ENCODE measurements around the gene WDR64. TPM values are rescaled to one million over a fixed set of nuclear protein-coding genes. Genes with fewer than 3 reads are reported as not detected.

WDR64 gene
- total and polyA plus RNA-seq, 11 donors, result not detected

DNA sequence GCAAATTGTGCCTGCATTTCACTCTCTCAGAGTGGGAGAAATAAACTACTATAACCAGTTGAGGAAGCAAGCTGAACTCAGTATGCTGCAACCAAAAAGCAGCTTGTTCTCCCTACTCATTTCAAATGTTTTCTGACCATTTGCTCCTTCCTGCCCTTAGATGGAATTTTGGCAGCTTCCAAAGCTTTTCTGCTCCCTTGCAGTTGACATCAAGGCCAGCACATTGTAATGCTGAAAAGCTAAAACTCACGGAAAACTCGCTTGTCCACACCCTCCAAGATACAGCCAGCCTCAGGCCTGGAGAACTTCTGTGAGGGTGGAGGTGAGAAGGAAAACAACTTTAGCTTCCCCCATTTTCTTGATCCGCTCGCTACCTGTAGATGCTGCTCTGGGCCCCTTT lies 6.9 kb upstream of the WDR64 start:
- H3K36me3 ChIP-seq, result no peaks in the 10 kb centered on the region
- TF ChIP-seq, protein P1, sequence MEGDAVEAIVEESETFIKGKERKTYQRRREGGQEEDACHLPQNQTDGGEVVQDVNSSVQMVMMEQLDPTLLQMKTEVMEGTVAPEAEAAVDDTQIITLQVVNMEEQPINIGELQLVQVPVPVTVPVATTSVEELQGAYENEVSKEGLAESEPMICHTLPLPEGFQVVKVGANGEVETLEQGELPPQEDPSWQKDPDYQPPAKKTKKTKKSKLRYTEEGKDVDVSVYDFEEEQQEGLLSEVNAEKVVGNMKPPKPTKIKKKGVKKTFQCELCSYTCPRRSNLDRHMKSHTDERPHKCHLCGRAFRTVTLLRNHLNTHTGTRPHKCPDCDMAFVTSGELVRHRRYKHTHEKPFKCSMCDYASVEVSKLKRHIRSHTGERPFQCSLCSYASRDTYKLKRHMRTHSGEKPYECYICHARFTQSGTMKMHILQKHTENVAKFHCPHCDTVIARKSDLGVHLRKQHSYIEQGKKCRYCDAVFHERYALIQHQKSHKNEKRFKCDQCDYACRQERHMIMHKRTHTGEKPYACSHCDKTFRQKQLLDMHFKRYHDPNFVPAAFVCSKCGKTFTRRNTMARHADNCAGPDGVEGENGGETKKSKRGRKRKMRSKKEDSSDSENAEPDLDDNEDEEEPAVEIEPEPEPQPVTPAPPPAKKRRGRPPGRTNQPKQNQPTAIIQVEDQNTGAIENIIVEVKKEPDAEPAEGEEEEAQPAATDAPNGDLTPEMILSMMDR (IDR thresholded peaks at IDR 0.05), result no peak
- TF ChIP-seq POLR2A (IDR thresholded peaks at IDR 0.05), result no peak
- no peak overlapping the region for H3K27ac ChIP-seq
- peaks cover 0 to 6% (median 0%) of the 10 kb centered on the region in 12 donors for H3K4me1 ChIP-seq
- DNase-seq (no peak), ATAC-seq (no peak)
- H3K27me3 ChIP-seq, result no peaks in the 10 kb centered on the region
- peaks cover 0 to 23% (median 0%) of the 10 kb centered on the region in 12 donors for H3K9me3 ChIP-seq
- intact Hi-C loops (cut with DNase I), result no loop called here
- WGBS, 4 donors, result 66 to 85% (median 72%) methylated on average over 4 of the region's 4 CpGs
- no peak overlapping the region for H3K4me3 ChIP-seq

- no peak for DNase-seq
- Histone ChIP-seq H3K27ac (no peak overlapping the region), H3K9me3 (peaks cover 0 to 23% (median 0%) of the 10 kb centered on the region in 12 donors), H3K36me3 (no peaks in the 10 kb centered on the region), H3K4me1 (no peaks in the 10 kb centered on the region), H3K4me3 (no peak overlapping the region), H3K27me3 (peaks cover 0 to 4% (median 0%) of the 10 kb centered on the region in 9 donors)
- 73 to 83% (median 81%) methylated on average over 7 of the region's 7 CpGs for WGBS, 4 donors
- ATAC-seq, result no peak
- TF ChIP-seq, protein P1 (IDR thresholded peaks at IDR 0.05), result no peak
- no peak for TF ChIP-seq POLR2A (IDR thresholded peaks at IDR 0.05)
- intact Hi-C loops (cut with DNase I), result no loop called here
Observed at GRCh38 chr1:241646201-241646600, 5.9 kb upstream of the WDR64 start.

GRCh38 chr1:241647658-241648057 lies 4.4 kb upstream of the WDR64 start:
- H3K27ac ChIP-seq, result no peak overlapping the region
- DNase-seq (no peak), ATAC-seq (no peak)
- TF ChIP-seq POLR2A (IDR thresholded peaks at IDR 0.05), result no peak
- TF ChIP-seq, protein P1 (IDR thresholded peaks at IDR 0.05), result no peak
- no peaks in the 10 kb centered on the region for H3K4me1 ChIP-seq
- H3K27me3 ChIP-seq, result peaks cover 0 to 4% (median 0%) of the 10 kb centered on the region in 9 donors
- H3K4me3 ChIP-seq, result no peak overlapping the region
- H3K36me3 ChIP-seq, result no peaks in the 10 kb centered on the region
- H3K9me3 ChIP-seq, result peaks cover 0 to 11% (median 0%) of the 10 kb centered on the region in 12 donors
- 74 to 95% (median 86%) methylated on average over 1 of the region's 1 CpG for WGBS, 4 donors
- intact Hi-C loops (cut with DNase I), result no loop called here

DNA sequence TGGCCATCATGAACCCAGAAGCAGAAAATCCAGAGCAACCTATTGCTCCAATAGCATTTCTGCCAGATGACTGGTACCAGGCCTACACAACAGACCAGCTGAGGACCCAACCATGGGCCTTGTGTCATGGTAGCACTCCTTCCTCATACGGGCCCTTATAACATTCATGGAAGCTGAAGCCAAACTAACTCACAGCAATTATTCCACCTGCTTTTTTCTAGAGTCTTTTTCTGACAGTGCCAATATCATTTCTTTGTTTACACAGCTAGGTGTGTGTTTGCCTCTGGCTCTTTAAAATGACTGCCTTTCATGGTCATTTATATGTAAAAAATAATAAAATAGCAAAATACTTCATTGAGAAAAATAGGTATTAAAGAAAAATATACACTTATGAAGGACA lies 3.9 kb upstream of the WDR64 start:
- intact Hi-C loops (cut with DNase I), result no loop called here
- ATAC-seq, result no peak
- Histone ChIP-seq H3K9me3 (peaks cover 0 to 6% (median 0%) of the 10 kb centered on the region in 12 donors), H3K4me1 (no peaks in the 10 kb centered on the region), H3K36me3 (no peaks in the 10 kb centered on the region), H3K4me3 (no peak overlapping the region), H3K27ac (no peak overlapping the region), H3K27me3 (peaks cover 0 to 4% (median 0%) of the 10 kb centered on the region in 9 donors)
- TF ChIP-seq, protein P1 (IDR thresholded peaks at IDR 0.05), result no peak
- no peak for TF ChIP-seq POLR2A (IDR thresholded peaks at IDR 0.05)
- 79 to 95% (median 94%) methylated on average over 1 of the region's 1 CpG for WGBS, 4 donors
- DNase-seq, result no peak

Data from heart left ventricle (tissue), 16 donors.